CD4-positive, CD25-positive, alpha-beta regulatory T cell (primary cell): ENCODE results near the gene ZNF334. TPM values are rescaled to one million over a fixed set of nuclear protein-coding genes. Genes with fewer than 3 reads are reported as not detected.

ENCODE experiments used
- ATAC-seq, 2 donors: fragments of 150-1000 bp; cut with Tn5 transposase; one replicate each; pipeline ENCODE4 v1.10.0; 2021; ENCODE audit warnings: low read depth in 2 of 2, moderate number of reproducible peaks in 2 of 2, moderate library complexity in 1 of 2
- DNase-seq, 3 donors: peaks; one replicate each; pipeline versions ENCODE4 v3.0.0 to v3.0.0-alpha.2; 2012 to 2022; ENCODE audit warnings: mixed read lengths in 1 of 3
- H3K27ac ChIP-seq: one replicate; pipeline ENCODE4 v1.7.0; 2013; ENCODE audit warnings: mild to moderate bottlenecking, low read length; ENCODE audit not compliant: insufficient read depth, poor library complexity, severe bottlenecking
- H3K27me3 ChIP-seq: one replicate; pipeline ENCODE4 v1.7.0; 2013; ENCODE audit warnings: low read length; ENCODE audit not compliant: control insufficient read depth, insufficient read depth
- H3K36me3 ChIP-seq: one replicate; pipeline ENCODE4 v1.7.0; 2013; ENCODE audit warnings: mild to moderate bottlenecking, low read length, moderate library complexity; ENCODE audit not compliant: control insufficient read depth, insufficient read depth
- H3K4me1 ChIP-seq: 2 replicates; pipeline ENCODE4 v1.7.0; 2013; ENCODE audit warnings: mild to moderate bottlenecking, low read length; ENCODE audit not compliant: insufficient read depth, control insufficient read depth, poor library complexity, severe bottlenecking
- H3K4me3 ChIP-seq: one replicate; pipeline ENCODE4 v1.7.0; 2013; ENCODE audit warnings: low read depth, mild to moderate bottlenecking, low read length, moderate library complexity
- H3K9me3 ChIP-seq, 2 experiments: 1 replicate in 1 of 2; 2 replicates in 1 of 2; pipeline ENCODE4 v1.7.0; 2013; ENCODE audit warnings: low read length in 2 of 2, mild to moderate bottlenecking in 1 of 2, moderate library complexity in 1 of 2; ENCODE audit not compliant: control insufficient read depth in 2 of 2
- H3K27ac Mint-ChIP-seq, 3 donors: one replicate each; pipeline ENCODE4 v1.8.0; 2020 to 2022; ENCODE audit warnings: mild to moderate bottlenecking in 3 of 3, mixed read lengths in 3 of 3, moderate library complexity in 2 of 3
- H3K27me3 Mint-ChIP-seq: one replicate; pipeline ENCODE4 v1.8.0; 2022; ENCODE audit warnings: mild to moderate bottlenecking, mixed read lengths
- H3K36me3 Mint-ChIP-seq: one replicate; pipeline ENCODE4 v1.8.0; 2020; ENCODE audit warnings: mixed read lengths
- H3K4me1 Mint-ChIP-seq, 4 donors: one replicate each; pipeline ENCODE4 v1.8.0; 2020 to 2022; ENCODE audit warnings: mixed read lengths in 4 of 4, mild to moderate bottlenecking in 1 of 4
- H3K4me3 Mint-ChIP-seq, 4 donors: one replicate each; pipeline ENCODE4 v1.8.0; 2020 to 2022; ENCODE audit warnings: mild to moderate bottlenecking in 4 of 4, mixed read lengths in 4 of 4, moderate library complexity in 3 of 4
- H3K9me3 Mint-ChIP-seq, 7 donors: one replicate each; pipeline ENCODE4 v1.8.0; 2020 to 2022; ENCODE audit warnings: mixed read lengths in 7 of 7, mild to moderate bottlenecking in 3 of 7, moderate library complexity in 2 of 7
- polyA plus RNA-seq, 4 donors: library from polyadenylated mRNA; unstranded; fragments of 300-500 nt; fragmentation: Illumina TruSeq; gene quantifications; one replicate each; pipeline ENCODE4 v1.2.3, GENCODE V29; 2021
- total RNA-seq: library from RNA; stranded (reverse); gene quantifications from one replicate; pipeline ENCODE4 v1.2.3, GENCODE V29; 2022

Gene ZNF334
- total and polyA plus RNA-seq, 5 donors from 2014 or later, result 0.14 to 0.25 (median 0.21) TPM; not detected in 1

DNA sequence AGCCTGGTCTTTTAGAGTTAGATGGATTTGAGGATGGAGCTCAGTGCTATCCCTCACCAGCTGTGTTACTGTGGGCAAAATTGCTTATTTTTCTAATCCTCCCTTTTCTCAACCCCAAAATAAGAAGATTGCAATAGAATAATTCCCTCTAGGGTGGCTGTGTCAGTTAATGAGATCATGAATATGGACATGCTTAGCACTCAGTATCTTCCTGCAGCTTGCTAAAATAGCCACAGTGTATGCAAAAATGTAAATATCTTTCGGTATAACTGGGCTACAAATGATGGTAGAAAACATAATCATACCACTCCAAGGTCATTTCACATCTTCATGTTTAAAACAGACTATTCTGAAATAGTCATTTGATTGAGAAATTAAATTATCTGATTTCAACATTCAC, 35.7 kb downstream of the ZNF334 start:
- ATAC-seq (no peak), DNase-seq (no peak)
- Histone ChIP-seq H3K4me3 (no peak overlapping the region), H3K36me3 (no peaks in the 10 kb centered on the region), H3K27me3 (peaks cover 23% of the 10 kb centered on the region), H3K4me1 (no peaks in the 10 kb centered on the region), H3K9me3 (no peaks in the 10 kb centered on the region), H3K27ac (no peak overlapping the region)
- Mint-ChIP-seq H3K4me1 (no peaks in the 10 kb centered on the region), H3K4me3 (no peak overlapping the region), H3K27me3 (peaks cover 29% of the 10 kb centered on the region), H3K27ac (no peak overlapping the region), H3K36me3 (no peaks in the 10 kb centered on the region), H3K9me3 (peaks cover 0 to 2% (median 0%) of the 10 kb centered on the region in 7 donors)

DNA sequence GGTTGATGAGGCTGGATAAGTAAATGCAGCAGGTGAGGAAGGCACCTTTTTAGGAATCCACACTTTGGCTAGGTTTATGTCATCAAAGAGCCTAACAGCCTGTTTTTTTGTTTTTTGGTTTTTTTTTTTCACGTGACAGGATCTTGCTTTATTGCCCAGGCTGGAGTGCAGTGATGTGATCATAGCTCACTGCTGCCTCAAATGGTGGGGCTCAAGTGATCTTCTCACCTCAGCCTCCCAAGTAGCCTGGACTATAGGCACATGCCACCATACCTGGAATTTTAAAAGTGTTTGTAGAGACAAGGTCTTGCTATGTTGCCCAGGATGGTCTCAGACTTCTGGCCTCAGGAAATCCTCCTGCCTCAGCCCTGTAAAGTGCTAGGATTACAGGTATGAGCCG, 36.1 kb downstream of the ZNF334 start:
- no peaks in the 10 kb centered on the region for H3K4me1 Mint-ChIP-seq
- no peaks in the 10 kb centered on the region for H3K36me3 Mint-ChIP-seq
- Histone ChIP-seq H3K4me3 (no peak overlapping the region), H3K27me3 (peaks cover 25% of the 10 kb centered on the region), H3K36me3 (no peaks in the 10 kb centered on the region), H3K27ac (no peak overlapping the region), H3K4me1 (no peaks in the 10 kb centered on the region), H3K9me3 (no peaks in the 10 kb centered on the region)
- ATAC-seq, result no peak
- no peak overlapping the region for H3K27ac Mint-ChIP-seq
- no peak overlapping the region for H3K4me3 Mint-ChIP-seq
- peaks cover 0 to 3% (median 0%) of the 10 kb centered on the region in 7 donors for H3K9me3 Mint-ChIP-seq
- no peak for DNase-seq
- H3K27me3 Mint-ChIP-seq, result peaks cover 33% of the 10 kb centered on the region

DNA sequence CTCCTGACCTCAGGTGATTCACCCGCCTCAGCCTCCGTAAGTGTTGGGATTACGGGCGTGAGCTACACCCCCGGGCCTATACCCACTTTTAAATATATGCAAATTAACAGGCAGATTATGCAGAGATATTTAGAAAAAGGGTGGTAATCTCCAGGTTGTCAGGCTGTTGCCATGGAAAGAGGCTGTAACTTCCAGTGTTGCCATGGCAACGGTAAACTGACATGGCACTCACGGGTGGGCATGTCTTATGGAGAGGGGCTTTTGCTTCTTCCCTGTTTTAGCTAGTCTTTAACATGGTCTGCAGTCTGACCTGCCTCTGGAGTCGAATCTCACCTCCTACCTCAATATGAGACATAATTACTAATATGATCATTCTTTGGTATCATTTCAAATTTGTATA, 44.9 kb downstream of the ZNF334 start:
- DNase-seq, result no peak
- H3K36me3 ChIP-seq, result no peaks in the 10 kb centered on the region
- no peak overlapping the region for H3K27ac ChIP-seq
- Mint-ChIP-seq H3K9me3 (peaks cover 0 to 2% (median 0%) of the 10 kb centered on the region in 7 donors), H3K36me3 (no peaks in the 10 kb centered on the region), H3K27me3 (peaks cover 30% of the 10 kb centered on the region), H3K27ac (no peak overlapping the region), H3K4me3 (no peak overlapping the region), H3K4me1 (no peaks in the 10 kb centered on the region)
- no peaks in the 10 kb centered on the region for H3K4me1 ChIP-seq
- H3K9me3 ChIP-seq, result no peaks in the 10 kb centered on the region
- H3K27me3 ChIP-seq, result peaks cover 9% of the 10 kb centered on the region
- H3K4me3 ChIP-seq, result no peak overlapping the region
- no peak for ATAC-seq

DNA sequence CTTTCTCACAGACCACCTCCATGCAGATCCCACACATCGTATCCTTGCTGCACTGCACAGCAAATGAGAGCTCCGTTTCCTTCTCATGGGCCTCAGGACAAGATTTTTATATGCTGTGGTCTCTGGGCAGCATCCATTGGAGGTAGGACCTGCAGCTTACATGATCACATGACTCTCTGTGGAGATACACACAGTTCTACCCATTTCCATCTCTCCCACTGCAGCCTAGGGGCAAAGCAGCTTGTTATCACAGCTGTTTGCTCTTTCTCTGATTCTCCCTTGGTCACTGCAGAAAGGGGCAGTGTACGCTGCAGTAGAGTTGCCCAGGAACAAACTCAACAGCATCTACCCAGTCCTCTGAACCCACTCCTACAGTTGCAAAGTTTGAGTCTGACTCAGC, 48.9 kb downstream of the ZNF334 start:
- peaks cover 4% of the 10 kb centered on the region for H3K27me3 ChIP-seq
- no peak for ATAC-seq
- H3K4me1 ChIP-seq, result no peaks in the 10 kb centered on the region
- H3K36me3 ChIP-seq, result no peaks in the 10 kb centered on the region
- H3K4me3 Mint-ChIP-seq, result no peak overlapping the region
- no peaks in the 10 kb centered on the region for H3K36me3 Mint-ChIP-seq
- no peaks in the 10 kb centered on the region for H3K4me1 Mint-ChIP-seq
- H3K4me3 ChIP-seq, result no peak overlapping the region
- no peak overlapping the region for H3K27ac Mint-ChIP-seq
- no peak for DNase-seq
- peaks cover 35% of the 10 kb centered on the region for H3K27me3 Mint-ChIP-seq
- no peak overlapping the region for H3K27ac ChIP-seq
- H3K9me3 Mint-ChIP-seq, result peaks cover 0 to 2% (median 0%) of the 10 kb centered on the region in 7 donors
- H3K9me3 ChIP-seq, result no peaks in the 10 kb centered on the region

DNA sequence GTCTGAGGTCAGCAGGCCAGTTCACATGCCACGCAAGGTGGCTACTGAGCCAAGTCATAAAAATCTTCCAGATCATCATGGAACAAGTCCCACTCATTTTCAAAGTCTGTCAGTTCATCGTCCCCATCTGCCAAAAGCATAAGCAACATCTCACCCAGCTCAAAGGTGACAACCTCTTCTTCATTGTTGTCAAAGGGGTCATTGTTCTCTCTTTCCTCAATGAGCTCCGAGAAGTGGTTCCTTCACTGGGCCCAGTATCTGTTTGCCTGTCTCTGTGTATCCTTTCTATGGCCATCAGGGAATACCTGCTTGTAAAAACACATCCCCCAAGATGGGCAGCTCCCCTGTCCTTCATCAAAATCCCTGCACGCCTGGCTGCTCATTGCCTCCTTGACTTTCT, 49.5 kb downstream of the ZNF334 start:
- peaks cover 41% of the 10 kb centered on the region for H3K27me3 Mint-ChIP-seq
- no peaks in the 10 kb centered on the region for H3K36me3 ChIP-seq

DNA sequence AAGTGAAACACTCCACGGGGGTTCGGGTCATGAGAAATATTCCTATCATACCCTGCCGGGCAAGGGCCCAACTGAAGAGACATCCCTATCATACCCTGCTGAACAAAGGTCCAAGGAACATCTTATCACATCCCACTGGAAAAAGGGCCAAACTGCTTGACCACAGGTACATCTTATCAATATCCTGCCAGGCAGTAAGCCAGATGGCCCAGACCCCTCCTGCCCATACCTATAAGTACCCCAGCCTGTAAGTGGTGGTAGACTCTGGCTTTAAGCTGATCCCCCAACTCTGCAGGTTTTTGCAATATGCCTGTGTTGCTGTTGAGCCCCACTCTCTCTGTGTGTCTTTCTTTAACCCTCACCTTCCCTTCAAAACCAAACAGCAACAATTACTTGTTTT, 51.6 kb downstream of the ZNF334 start:
- H3K27me3 ChIP-seq, result peaks cover 6% of the 10 kb centered on the region
- ATAC-seq, result no peak
- H3K27ac ChIP-seq, result no peak overlapping the region
- peaks cover 1 to 9% of the 10 kb centered on the region in 2 experiments for H3K9me3 ChIP-seq
- DNase-seq, result no peak
- Mint-ChIP-seq H3K27me3 (peaks cover 44% of the 10 kb centered on the region), H3K4me1 (peaks cover 0 to 7% (median 0%) of the 10 kb centered on the region in 4 donors), H3K9me3 (peaks cover 0 to 8% (median 3%) of the 10 kb centered on the region in 7 donors), H3K27ac (no peak overlapping the region), H3K36me3 (no peaks in the 10 kb centered on the region), H3K4me3 (no peak overlapping the region)
- H3K4me3 ChIP-seq, result no peak overlapping the region
- no peaks in the 10 kb centered on the region for H3K4me1 ChIP-seq
- H3K36me3 ChIP-seq, result no peaks in the 10 kb centered on the region

More for the DNA sequence above, 49.5 kb downstream of the ZNF334 start:
- peaks cover 0 to 6% (median 0%) of the 10 kb centered on the region in 4 donors for H3K4me1 Mint-ChIP-seq
- Histone ChIP-seq H3K9me3 (no peaks in the 10 kb centered on the region), H3K27ac (no peak overlapping the region), H3K27me3 (peaks cover 6% of the 10 kb centered on the region), H3K4me1 (no peaks in the 10 kb centered on the region), H3K4me3 (no peak overlapping the region)
- H3K9me3 Mint-ChIP-seq, result peaks cover 0 to 2% (median 0%) of the 10 kb centered on the region in 7 donors
- no peak overlapping the region for H3K4me3 Mint-ChIP-seq
- DNase-seq (no peak), ATAC-seq (no peak)
- no peak overlapping the region for H3K27ac Mint-ChIP-seq
- no peaks in the 10 kb centered on the region for H3K36me3 Mint-ChIP-seq

DNA sequence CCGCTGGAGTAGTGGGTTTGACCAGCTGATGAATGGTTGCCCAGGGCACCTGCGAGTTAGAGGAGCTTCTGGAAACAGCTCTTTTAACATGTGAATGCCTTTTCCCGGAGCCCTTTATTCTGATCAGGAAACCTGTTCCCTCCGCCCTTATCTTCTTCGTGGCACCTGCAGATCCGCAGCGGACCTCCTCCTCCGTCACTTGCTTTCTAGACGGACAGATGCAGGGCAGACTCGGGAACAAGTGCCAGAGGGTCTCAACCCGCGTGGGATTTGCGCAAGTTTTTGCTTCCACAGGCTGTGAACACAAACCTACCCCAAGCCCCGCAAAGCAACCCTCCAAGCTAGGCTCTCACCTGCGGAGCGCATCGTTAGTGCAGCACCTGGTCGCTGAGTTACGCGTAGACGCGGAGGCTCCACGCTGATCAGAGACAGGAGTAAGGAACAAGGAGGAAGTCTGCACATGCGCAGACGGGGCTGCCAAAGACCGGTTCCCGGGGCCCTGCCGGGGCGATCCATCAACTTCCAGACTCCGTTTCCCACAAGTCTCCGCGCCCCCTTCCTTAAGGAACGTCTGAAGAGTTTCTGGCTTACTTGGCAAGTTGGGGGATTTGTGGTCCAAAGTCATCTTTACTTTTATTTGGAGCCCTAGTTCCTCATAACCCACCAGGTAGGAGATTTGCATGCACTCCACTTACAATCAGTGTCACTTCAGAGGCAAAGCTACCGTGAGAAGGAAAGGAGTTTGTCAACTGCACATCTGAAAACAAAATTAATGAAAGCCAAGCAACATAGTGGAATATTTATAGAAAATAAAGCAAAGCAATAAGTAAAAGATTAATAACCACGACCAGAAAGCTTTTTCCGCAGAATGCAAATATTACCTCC, 54.3 kb downstream of the ZNF334 start:
- H3K4me3 Mint-ChIP-seq, result no peak overlapping the region
- Histone ChIP-seq H3K27ac (no peak overlapping the region), H3K9me3 (peaks cover 16 to 23% of the 10 kb centered on the region in 2 experiments), H3K27me3 (peaks cover 6% of the 10 kb centered on the region), H3K36me3 (no peaks in the 10 kb centered on the region), H3K4me3 (no peak overlapping the region), H3K4me1 (no peaks in the 10 kb centered on the region)
- no peak for ATAC-seq
- H3K4me1 Mint-ChIP-seq, result peaks cover 0 to 7% (median 0%) of the 10 kb centered on the region in 4 donors
- H3K27me3 Mint-ChIP-seq, result peaks cover 44% of the 10 kb centered on the region
- H3K36me3 Mint-ChIP-seq, result peaks cover 3% of the 10 kb centered on the region
- peaks cover 0 to 22% (median 12%) of the 10 kb centered on the region in 7 donors for H3K9me3 Mint-ChIP-seq
- no peak overlapping the region for H3K27ac Mint-ChIP-seq
- DNase-seq, result no peak
